22Rv1 (cell line): ENCODE results near the gene GPATCH8.

Source experiments
- CTCF ChIP-seq: fragments of 450-650 bp; IDR thresholded peaks from 2 replicates; pipeline ENCODE4 v1.5.1; 2017; ENCODE audit warnings: mild to moderate bottlenecking
- ZFX ChIP-seq: fragments of 450-650 bp; IDR thresholded peaks from 2 replicates; pipeline ENCODE4 v1.6.1; 2017; ENCODE audit warnings: antibody characterized with exemption, borderline replicate concordance

GRCh38 chr17:44386182-44386525 lies 117.1 kb downstream of the GPATCH8 start:
- TF ChIP-seq CTCF (no peak), ZFX (no peak)
